Mononuclear cell (primary cell): ENCODE results near the gene NCF2. TPM values are rescaled to one million over a fixed set of nuclear protein-coding genes. Genes with fewer than 3 reads are reported as not detected.
"Not testable (repeated sequence)": the region's sequence is repeated elsewhere in the genome, so short reads cannot be mapped to it uniquely, and the experiment has no call there.

ENCODE experiments used
- H3K27me3 ChIP-seq: 2 replicates; pipeline ENCODE4 v1.6.0; 2011; ENCODE audit warnings: low read length, control low read depth; ENCODE audit not compliant: insufficient read depth
- H3K4me1 ChIP-seq: 2 replicates; pipeline ENCODE4 v1.5.1; 2011; ENCODE audit warnings: mild to moderate bottlenecking, low read length, control low read depth; ENCODE audit not compliant: insufficient read depth
- H3K4me3 ChIP-seq: 2 replicates; pipeline ENCODE4 v1.5.1; 2011; ENCODE audit warnings: mild to moderate bottlenecking, low read length, moderate library complexity
- H3K9me3 ChIP-seq: 2 replicates; pipeline ENCODE4 v1.5.1; 2011; ENCODE audit warnings: low read depth, mild to moderate bottlenecking, control low read depth, low read length
- total RNA-seq: library from RNA; depleted of rRNA; stranded (reverse); fragments of >200 nt; gene quantifications from one replicate; pipeline ENCODE4 v1.2.3, GENCODE V29; 2012

The NCF2 gene
- total RNA-seq, 1 donor: 184 TPM

- peaks cover 34% of the 10 kb centered on the region for H3K4me1 ChIP-seq
- no peaks in the 10 kb centered on the region for H3K27me3 ChIP-seq
- no peaks in the 10 kb centered on the region for H3K9me3 ChIP-seq
- H3K4me3 ChIP-seq: no peak overlapping the region
Measured at GRCh38 chr1:183622884-183623785, 32.9 kb upstream of the NCF2 start.

- peaks cover 27% of the 10 kb centered on the region for H3K4me1 ChIP-seq
- H3K4me3 ChIP-seq: no peak overlapping the region
- H3K9me3 ChIP-seq: no peaks in the 10 kb centered on the region
Measured at GRCh38 chr1:183622013-183622412, 31.8 kb upstream of the NCF2 start.

GRCh38 chr1:183620311-183620710 is 30.1 kb upstream of the NCF2 start:
- Histone ChIP-seq H3K4me1 (peaks cover 13% of the 10 kb centered on the region), H3K27me3 (no peaks in the 10 kb centered on the region), H3K9me3 (no peaks in the 10 kb centered on the region), H3K4me3 (no peak overlapping the region)

More at GRCh38 chr1:183622013-183622412, 31.8 kb upstream of the NCF2 start:
- no peaks in the 10 kb centered on the region for H3K27me3 ChIP-seq

GRCh38 chr1:183619781-183620180 is 29.5 kb upstream of the NCF2 start:
- H3K4me3 ChIP-seq: no peak overlapping the region
- peaks cover 13% of the 10 kb centered on the region for H3K4me1 ChIP-seq
- H3K9me3 ChIP-seq: no peaks in the 10 kb centered on the region
- H3K27me3 ChIP-seq: no peaks in the 10 kb centered on the region

GRCh38 chr1:183618202-183618601 is 27.9 kb upstream of the NCF2 start:
- H3K9me3 ChIP-seq, H3K4me3 ChIP-seq, H3K27me3 ChIP-seq: not testable (repeated sequence)
- peaks cover 13% of the 10 kb centered on the region for H3K4me1 ChIP-seq

GRCh38 chr1:183612975-183613374 is 22.7 kb upstream of the NCF2 start:
- not testable (repeated sequence) for H3K4me3 ChIP-seq, H3K9me3 ChIP-seq, H3K27me3 ChIP-seq
- peaks cover 27% of the 10 kb centered on the region for H3K4me1 ChIP-seq

- H3K4me1 ChIP-seq: peaks cover 33% of the 10 kb centered on the region
- no peaks in the 10 kb centered on the region for H3K27me3 ChIP-seq
- H3K9me3 ChIP-seq: no peaks in the 10 kb centered on the region
- no peak overlapping the region for H3K4me3 ChIP-seq
Measured at GRCh38 chr1:183612407-183612806, 22.1 kb upstream of the NCF2 start.

- Histone ChIP-seq H3K27me3 (no peaks in the 10 kb centered on the region), H3K4me3 (no peak overlapping the region), H3K4me1 (peaks cover 47% of the 10 kb centered on the region), H3K9me3 (no peaks in the 10 kb centered on the region)
Measured at GRCh38 chr1:183611021-183611420, 20.8 kb upstream of the NCF2 start.

GRCh38 chr1:183609759-183610452 is 19.6 kb upstream of the NCF2 start:
- no peaks in the 10 kb centered on the region for H3K27me3 ChIP-seq
- no peaks in the 10 kb centered on the region for H3K9me3 ChIP-seq
- peaks cover 58% of the 10 kb centered on the region for H3K4me1 ChIP-seq
- H3K4me3 ChIP-seq: no peak overlapping the region

- Histone ChIP-seq H3K9me3 (no peaks in the 10 kb centered on the region), H3K27me3 (no peaks in the 10 kb centered on the region), H3K4me3 (no peak overlapping the region), H3K4me1 (peaks cover 64% of the 10 kb centered on the region)
Measured at GRCh38 chr1:183609313-183609712, 19.1 kb upstream of the NCF2 start.

GRCh38 chr1:183607322-183607980 is 17.2 kb upstream of the NCF2 start:
- no peaks in the 10 kb centered on the region for H3K27me3 ChIP-seq
- peaks cover 83% of the 10 kb centered on the region for H3K4me1 ChIP-seq
- H3K4me3 ChIP-seq: no peak overlapping the region
- no peaks in the 10 kb centered on the region for H3K9me3 ChIP-seq

GRCh38 chr1:183605904-183606303 is 15.6 kb upstream of the NCF2 start:
- H3K4me3 ChIP-seq: no peak overlapping the region
- H3K27me3 ChIP-seq: no peaks in the 10 kb centered on the region
- no peaks in the 10 kb centered on the region for H3K9me3 ChIP-seq
- peaks cover 97% of the 10 kb centered on the region for H3K4me1 ChIP-seq

- Histone ChIP-seq H3K27me3 (no peaks in the 10 kb centered on the region), H3K4me3 (no peak overlapping the region), H3K9me3 (no peaks in the 10 kb centered on the region), H3K4me1 (peaks cover 99% of the 10 kb centered on the region)
Measured at GRCh38 chr1:183604815-183605214, 14.6 kb upstream of the NCF2 start.

- Histone ChIP-seq H3K4me1 (peaks cover 97% of the 10 kb centered on the region), H3K4me3 (no peak overlapping the region)
Measured at GRCh38 chr1:183604038-183604808, 14.0 kb upstream of the NCF2 start.

More at GRCh38 chr1:183604038-183604808, 14.0 kb upstream of the NCF2 start:
- Histone ChIP-seq H3K27me3 (no peaks in the 10 kb centered on the region), H3K9me3 (no peaks in the 10 kb centered on the region)
